GM12873 (cell line): ENCODE data around the gene PAXX.

Experiments used
- TF ChIP-seq, protein P1 (sequence below): IDR thresholded peaks from 2 replicates; pipeline ENCODE4 v1.5.1; 2012; ENCODE audit warnings: low read depth, mild to moderate bottlenecking, moderate library complexity, low read length, control low read depth; ENCODE audit not compliant: insufficient read depth; ENCODE audit errors: missing control alignments

PAXX gene

DNA sequence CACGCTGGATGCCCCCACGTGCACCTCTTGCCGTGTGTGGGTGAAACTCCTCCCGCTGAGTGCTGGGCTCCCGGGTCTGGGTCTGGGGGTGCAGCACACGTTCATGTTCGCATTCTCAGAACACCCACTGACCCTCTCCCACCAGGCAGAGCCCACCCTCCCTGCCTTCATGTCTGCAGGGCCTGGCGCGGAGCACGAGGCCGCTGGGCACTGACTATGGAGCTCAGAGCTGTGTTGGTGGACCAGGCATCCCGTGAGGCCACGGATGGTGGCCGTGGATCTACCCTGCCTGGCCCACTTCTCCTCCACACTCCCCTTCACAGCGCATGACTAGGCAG, 31.3 kb upstream of the PAXX start:
- TF ChIP-seq, protein P1, sequence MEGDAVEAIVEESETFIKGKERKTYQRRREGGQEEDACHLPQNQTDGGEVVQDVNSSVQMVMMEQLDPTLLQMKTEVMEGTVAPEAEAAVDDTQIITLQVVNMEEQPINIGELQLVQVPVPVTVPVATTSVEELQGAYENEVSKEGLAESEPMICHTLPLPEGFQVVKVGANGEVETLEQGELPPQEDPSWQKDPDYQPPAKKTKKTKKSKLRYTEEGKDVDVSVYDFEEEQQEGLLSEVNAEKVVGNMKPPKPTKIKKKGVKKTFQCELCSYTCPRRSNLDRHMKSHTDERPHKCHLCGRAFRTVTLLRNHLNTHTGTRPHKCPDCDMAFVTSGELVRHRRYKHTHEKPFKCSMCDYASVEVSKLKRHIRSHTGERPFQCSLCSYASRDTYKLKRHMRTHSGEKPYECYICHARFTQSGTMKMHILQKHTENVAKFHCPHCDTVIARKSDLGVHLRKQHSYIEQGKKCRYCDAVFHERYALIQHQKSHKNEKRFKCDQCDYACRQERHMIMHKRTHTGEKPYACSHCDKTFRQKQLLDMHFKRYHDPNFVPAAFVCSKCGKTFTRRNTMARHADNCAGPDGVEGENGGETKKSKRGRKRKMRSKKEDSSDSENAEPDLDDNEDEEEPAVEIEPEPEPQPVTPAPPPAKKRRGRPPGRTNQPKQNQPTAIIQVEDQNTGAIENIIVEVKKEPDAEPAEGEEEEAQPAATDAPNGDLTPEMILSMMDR: no peak

DNA sequence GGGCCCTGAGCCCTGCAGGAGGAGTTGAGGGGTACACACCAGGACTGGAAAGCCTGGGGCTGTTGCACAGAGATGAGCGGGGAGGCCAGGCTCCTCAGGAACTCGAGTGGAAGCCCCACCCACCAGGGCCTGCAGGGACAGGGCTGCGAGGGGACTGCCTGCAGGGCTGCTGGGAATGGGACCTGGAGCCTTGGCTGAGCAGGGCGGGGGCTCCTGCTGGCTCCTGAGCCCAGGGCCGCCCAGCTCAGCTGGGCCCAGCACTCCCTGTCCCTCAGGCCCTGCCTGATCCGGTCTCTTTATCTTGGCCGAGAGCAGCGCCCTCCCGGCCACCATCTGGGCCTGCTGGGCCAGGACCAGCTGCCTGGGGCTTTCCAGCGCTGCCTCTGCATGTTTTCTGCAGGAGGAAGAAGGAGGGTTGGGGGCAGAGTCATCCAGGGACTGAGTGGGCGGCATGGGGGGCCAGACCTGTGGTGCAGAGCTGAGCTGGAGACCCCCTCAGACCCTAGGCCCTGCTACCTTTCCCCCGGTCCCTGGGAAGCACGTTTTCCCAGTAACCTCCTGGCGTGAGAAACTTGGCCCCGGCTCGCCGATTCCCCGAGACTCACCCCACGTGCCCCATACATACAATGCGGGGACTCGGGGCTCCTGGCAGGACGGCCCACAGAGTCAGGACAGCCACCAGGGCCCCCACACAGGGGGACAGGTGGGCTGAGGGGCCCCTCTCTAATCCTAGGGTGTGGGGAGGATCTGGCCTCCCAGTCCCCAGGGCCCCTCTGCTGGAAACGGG, 30.8 kb upstream of the PAXX start:
- TF ChIP-seq, protein P1: no peak

DNA sequence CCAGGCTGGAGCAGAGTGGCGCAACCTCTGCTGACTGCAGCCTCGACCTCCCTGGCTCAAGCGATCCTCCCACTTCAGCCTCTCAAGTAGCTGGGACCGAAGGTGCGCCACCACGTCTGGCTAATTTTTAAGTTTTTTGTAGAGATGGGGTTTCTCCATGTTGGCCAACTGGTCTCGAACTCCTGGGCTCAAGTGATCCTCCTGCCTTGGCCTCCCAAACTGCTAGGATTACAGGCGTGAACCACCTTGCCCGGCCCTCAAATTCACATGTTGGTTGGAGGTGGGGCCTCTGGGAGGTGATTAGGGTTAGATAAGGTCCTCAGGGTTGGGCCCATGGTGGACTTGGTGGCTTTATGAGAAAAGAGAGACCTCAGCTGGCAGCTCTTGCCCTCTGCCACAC, 30.1 kb upstream of the PAXX start:
- TF ChIP-seq, protein P1: no peak

DNA sequence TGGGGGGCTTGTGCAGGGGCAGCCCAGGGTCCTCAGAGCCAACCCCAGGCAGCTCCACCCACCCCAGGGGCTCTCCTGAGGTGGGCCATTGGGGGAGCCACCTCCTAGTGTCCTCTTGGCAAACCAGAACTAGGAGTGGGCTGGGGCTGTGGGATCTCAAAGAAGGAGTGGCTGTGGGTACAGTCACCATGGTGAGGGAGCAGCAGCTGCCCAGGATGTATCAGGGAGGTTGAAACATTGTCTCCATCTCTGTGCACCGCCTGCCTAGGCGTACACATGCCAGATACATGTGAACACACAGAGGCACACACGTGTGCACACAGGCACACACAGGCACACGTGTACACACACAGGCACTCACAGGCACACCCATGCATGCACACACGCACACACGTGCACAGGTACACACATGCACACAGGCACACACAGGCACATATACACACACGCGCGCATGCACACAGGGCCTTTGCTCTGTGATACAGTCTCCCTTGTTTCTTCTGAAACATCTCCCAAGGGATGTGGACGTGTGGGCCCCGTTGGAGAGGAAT, 29.4 kb upstream of the PAXX start:
- TF ChIP-seq, protein P1: no peak

- TF ChIP-seq, protein P1: no peak
Observed at GRCh38 chr9:136963341-136963740, 28.9 kb upstream of the PAXX start.

DNA sequence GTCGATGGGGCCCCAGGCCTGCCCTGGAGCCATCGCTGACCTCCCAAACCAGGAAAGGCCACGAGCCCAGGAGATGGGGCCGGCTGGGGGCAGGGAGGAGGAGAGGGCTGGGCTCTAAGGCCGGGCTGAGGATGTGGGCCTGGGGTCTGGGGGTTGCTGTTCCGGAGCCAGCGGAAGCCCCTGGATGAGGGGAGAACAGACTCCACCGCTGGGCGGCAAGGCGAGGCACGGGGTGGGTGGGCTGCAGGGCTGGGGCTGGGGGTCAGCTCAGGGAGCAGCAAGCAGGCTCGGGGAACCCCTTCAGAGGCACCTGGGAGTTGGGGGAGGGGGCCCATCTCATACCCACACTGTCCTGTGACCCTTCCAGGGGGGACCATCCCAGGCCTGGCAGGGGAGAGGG, 28.5 kb upstream of the PAXX start:
- TF ChIP-seq, protein P1: no peak

DNA sequence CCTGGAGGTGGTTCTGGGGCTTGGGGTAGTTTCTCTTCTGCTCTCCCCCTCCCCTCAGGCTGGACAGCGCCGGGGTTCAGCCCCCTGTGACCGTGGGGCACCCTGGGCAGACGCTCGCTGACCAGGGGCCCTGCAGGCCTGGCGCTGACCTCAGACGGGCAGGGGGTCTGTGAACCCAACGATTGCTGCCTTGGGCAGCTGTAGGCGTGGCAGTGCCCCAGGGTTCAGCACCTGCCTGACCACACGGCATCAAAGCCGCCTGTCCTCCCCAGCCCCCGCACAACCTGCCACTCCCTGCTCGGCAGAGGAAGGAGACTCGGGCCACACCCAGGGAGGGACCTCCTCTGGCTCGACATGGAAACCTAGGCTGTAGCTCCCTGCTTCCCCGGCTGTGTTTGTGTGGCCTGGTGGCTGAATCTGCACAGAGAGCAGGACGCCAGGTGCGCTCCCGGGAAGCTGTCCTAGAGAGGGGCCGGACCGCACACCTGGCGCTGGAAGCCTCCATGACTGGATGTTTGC, 28.0 kb upstream of the PAXX start:
- TF ChIP-seq, protein P1: no peak
